HG02678 (cell line): ENCODE measurements around the gene S100A13.
"Not testable (repeated sequence)": the region's sequence is repeated elsewhere in the genome, so short reads cannot be mapped to it uniquely, and the experiment has no call there.

Experiments
- ATAC-seq: cut with Tn5 transposase; IDR thresholded peaks from one replicate; pipeline ENCODE4 v1.9.1; 2021; ENCODE audit warnings: mild to moderate bottlenecking, moderate library complexity; ENCODE audit not compliant: unreplicated experiment

Gene S100A13

GRCh38 chr1:153626904-153627714 is at the start of gene S100A13:
TSS of gene S100A13 (minus strand) at chr1:153627505. CDS start at chr1:153626472, 1,033 bp downstream.
- ATAC-seq = no peak

- no peak for ATAC-seq
Observed at GRCh38 chr1:153673511-153673910, 46.2 kb upstream of the S100A13 start.

GRCh38 chr1:153671628-153672353 is 44.5 kb upstream of the S100A13 start:
- peak; percentile 16 for ATAC-seq

GRCh38 chr1:153670859-153671627 is 43.7 kb upstream of the S100A13 start, which contains the start of gene ILF2:
TSS of gene ILF2 (minus strand) at chr1:153670993. CDS start at chr1:153670922, 71 bp downstream.
- peak; percentile 93 for ATAC-seq

GRCh38 chr1:153670257-153670858 is 43.1 kb upstream of the S100A13 start:
- ATAC-seq = no peak

- no peak for ATAC-seq
Observed at GRCh38 chr1:153669606-153670005, 42.3 kb upstream of the S100A13 start.

- ATAC-seq = not testable (repeated sequence)
Observed at GRCh38 chr1:153668672-153669071, 41.4 kb upstream of the S100A13 start.

GRCh38 chr1:153667439-153667838 is 40.1 kb upstream of the S100A13 start:
- no peak for ATAC-seq

- ATAC-seq = no peak
Observed at GRCh38 chr1:153663211-153663610, 35.9 kb upstream of the S100A13 start.

- no peak for ATAC-seq
Observed at GRCh38 chr1:153662269-153662668, 35.0 kb upstream of the S100A13 start.

DNA sequence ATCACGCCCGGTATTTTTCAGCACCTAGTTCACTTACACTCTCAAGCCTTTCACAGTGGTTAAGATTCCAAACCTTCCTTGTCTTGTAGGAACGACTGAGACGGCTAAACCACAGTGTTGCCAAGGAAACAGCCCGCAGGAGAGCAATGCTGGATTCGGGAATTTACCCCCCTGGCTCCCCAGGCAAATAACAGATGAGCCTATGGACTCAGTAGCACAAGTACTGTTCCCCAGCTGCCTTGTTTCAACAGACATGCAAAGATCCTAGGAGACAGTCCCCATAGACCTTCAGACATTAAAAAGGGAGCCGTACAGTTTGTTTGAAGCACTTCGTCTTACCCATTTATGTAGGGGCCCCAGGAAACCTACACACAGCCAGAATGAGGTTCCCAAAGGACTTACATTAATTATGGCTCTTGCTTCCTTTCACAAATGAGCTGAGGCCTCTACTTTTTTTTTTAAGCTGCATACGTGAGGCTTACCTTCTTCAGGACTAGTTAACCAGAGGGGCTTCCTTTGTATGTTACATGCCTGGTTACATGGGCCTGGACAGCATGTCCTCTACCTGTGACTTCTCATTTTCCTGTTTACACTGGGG is 33.9 kb upstream of the S100A13 start:
- no peak for ATAC-seq

- ATAC-seq = no peak
Observed at GRCh38 chr1:153659656-153660055, 32.4 kb upstream of the S100A13 start.

- no peak for ATAC-seq
Observed at GRCh38 chr1:153659175-153659534, 31.9 kb upstream of the S100A13 start.

DNA sequence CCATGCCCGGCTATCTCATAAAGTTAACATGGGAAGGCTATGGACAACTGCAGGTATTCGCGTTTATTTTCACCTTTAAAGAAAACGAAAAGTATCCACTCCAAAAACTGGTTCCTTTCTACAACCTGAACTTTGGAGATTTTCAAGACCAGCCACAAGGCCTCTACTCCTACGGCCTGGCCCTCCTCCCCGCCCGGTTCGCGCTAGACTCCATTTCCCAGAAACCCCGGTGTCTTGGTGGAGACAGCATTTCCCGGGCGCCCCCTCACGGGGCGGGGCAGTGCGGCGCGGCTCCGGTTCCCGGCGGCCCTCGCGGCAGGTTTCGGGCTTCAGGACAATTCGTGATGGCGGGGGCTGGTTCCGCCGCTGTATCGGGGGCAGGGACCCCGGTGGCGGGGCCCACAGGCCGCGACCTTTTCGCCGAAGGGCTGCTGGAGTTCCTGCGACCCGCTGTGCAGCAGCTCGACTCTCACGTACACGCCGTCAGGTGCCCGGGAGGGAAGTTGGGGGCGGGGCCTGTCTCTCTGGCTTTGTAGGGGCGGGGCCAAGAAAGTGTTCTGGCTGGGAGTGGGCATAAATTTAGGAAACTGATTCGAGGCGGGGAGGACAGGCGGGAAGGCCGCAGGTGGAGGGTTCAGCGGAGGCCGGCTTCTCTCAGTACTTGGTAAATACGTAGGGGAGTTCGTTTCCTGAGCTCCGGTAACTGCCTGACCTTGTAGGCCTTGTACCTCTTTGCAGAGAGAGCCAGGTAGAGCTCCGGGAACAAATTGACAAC is 31.3 kb upstream of the S100A13 start, which contains the start of gene SNAPIN:
TSS of gene SNAPIN (plus strand) at position 304 of the 775 bp plus-strand sequence. CDS start at position 345, 41 bp downstream.
- ATAC-seq = peak; percentile 93

DNA sequence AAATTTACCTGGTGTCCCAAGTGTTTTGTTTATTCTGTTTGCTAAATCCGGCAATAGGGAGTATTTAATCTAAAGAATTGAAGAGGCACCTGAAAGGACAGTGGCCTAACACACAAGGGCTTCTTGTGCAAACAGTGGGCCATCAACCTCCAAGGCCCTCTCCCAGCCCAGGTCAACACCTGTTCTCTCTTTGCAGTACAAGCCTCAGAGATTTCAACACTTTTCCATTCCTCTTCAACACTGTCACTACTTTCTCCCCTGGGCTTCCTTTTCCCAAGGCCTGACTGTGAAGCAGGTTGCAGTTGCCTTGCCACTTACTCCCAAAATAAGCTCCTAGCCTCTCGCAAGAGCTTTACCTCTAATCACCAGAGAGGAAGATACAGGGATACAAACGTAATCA is 28.0 kb upstream of the S100A13 start:
- ATAC-seq = no peak

DNA sequence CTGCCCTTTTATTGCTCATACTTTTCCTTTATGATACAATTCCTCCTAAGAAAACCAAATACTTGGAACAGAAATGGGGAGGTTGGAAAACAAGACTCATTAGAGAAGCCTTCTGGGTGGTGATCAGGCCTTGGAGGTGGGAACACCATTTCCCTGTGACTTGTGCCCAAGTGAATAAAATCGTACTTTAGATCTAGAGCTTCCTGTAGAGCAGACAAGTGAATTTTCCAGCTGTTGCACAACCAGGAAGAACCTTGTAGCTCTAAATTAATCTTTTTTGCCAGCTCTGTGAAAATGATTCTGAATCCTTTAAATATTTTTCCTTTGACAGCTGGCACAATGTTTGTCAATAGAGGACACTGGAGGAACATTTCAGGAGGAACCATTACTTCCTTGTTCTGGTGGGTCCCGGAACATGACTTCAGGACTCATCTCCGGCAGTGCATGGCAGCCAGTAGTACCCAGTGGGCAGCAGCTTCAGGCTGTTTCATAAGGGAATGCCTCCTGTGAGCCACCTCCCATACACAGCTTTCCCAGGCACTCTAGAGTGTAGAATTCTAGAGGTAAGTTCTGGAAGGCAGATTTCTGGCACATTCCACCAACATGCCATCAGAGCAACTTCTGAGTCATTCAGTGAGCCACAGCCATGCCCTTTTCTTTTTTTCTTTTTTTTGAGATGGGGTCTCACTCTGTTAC is 25.6 kb upstream of the S100A13 start:
- ATAC-seq = no peak

GRCh38 chr1:153651771-153652170 is 24.5 kb upstream of the S100A13 start:
- no peak for ATAC-seq

DNA sequence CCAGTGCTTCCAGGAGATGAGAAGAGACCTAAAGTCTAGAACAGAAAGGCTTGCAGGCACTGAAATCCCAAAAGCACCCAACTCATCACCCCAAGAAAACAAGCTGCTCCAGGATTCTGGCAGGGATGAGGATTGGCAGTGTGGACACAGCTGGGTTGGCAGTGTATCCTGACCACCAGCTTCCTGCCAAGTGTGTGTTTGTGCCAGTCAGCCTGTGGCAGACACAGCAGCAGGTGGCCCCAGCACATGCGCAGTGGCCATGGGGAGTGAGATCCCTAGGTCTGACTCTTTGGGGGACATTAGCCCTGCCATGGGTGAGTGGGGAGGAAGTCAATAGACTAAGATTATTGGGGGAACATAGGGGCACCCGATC is 22.5 kb upstream of the S100A13 start:
- ATAC-seq = no peak
